ENCODE results near the gene GTF3C4.

- TF ChIP-seq CTCF (IDR thresholded peaks at IDR 0.05; ENCODE audit: low read length) = no peak
- TF ChIP-seq EZH2 (IDR thresholded peaks at IDR 0.05; ENCODE audit: borderline replicate concordance, low read length) = no peak
These were observed 30.9 kb upstream of the GTF3C4 start for GRCh38 chr9:132639322-132639721.

Measured in OCI-LY1 (cell line).